Suprapubic skin (tissue), 4 donors: ENCODE results near the gene GMDS.

Experiments
- POLR2A ChIP-seq, 2 donors: fragments of 450-650 bp; IDR thresholded peaks; one replicate each; pipeline ENCODE4 v1.6.1; 2017; ENCODE audit warnings: antibody characterized with exemption in 2 of 2, mild to moderate bottlenecking in 2 of 2, moderate library complexity in 2 of 2
- POLR2AphosphoS5 ChIP-seq, 3 donors: sonication (generic); formaldehyde crosslinking; IDR thresholded peaks; one replicate each; pipeline ENCODE4 v1.6.1; 2017; ENCODE audit warnings: antibody characterized with exemption in 3 of 3
- TF ChIP-seq, protein P1 (sequence below), 2 donors: fragments of 200-600 bp in 1 of 2; fragments of 450-650 bp in 1 of 2; sonication (generic) in 1 of 2; IDR thresholded peaks; one replicate each; pipeline ENCODE4 v1.5.1; 2016 to 2019; ENCODE audit warnings: antibody characterized with exemption in 2 of 2, mild to moderate bottlenecking in 1 of 2, moderate library complexity in 1 of 2

GRCh38 chr6:2247664-2248063, 2.3 kb upstream of the GMDS start:
- TF ChIP-seq POLR2A (IDR thresholded peaks at IDR 0.05) = no peak
- TF ChIP-seq POLR2AphosphoS5 (IDR thresholded peaks at IDR 0.05) = no peak
- TF ChIP-seq, protein P1, sequence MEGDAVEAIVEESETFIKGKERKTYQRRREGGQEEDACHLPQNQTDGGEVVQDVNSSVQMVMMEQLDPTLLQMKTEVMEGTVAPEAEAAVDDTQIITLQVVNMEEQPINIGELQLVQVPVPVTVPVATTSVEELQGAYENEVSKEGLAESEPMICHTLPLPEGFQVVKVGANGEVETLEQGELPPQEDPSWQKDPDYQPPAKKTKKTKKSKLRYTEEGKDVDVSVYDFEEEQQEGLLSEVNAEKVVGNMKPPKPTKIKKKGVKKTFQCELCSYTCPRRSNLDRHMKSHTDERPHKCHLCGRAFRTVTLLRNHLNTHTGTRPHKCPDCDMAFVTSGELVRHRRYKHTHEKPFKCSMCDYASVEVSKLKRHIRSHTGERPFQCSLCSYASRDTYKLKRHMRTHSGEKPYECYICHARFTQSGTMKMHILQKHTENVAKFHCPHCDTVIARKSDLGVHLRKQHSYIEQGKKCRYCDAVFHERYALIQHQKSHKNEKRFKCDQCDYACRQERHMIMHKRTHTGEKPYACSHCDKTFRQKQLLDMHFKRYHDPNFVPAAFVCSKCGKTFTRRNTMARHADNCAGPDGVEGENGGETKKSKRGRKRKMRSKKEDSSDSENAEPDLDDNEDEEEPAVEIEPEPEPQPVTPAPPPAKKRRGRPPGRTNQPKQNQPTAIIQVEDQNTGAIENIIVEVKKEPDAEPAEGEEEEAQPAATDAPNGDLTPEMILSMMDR (IDR thresholded peaks at IDR 0.05) = no peak
